IMR-90 (cell line): ENCODE results near the gene CEP290.

ENCODE experiments used
- RAD21 ChIP-seq: IDR thresholded peaks from 2 replicates; pipeline ENCODE4 v1.6.1; 2012; ENCODE audit warnings: low read length, improper control_type of control experiment
- TF ChIP-seq, protein P1 (sequence below): fragments of 150-350 bp; IDR thresholded peaks from 2 replicates; pipeline ENCODE4 v1.6.1; 2017; ENCODE audit warnings: mild to moderate bottlenecking, antibody characterized with exemption, low read length, low read depth

DNA sequence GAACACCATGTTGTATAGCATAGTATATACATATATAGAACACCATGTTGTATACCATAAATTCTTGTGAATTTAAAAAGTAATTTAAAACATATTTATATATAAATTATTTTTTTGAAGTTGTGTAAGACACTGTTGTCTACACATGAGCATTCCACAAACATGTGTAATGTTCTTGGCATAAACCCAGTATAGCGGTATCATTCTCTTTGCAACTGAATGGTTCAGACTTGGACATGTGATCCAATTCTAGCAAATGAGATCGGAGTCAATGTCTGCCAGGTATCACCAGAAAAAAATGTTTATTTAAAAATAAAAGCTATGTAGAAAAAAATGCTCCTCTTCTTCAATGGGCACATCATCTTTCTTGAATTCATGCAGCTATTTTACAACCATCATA is 33.9 kb downstream of the CEP290 start:
- TF ChIP-seq, protein P1, sequence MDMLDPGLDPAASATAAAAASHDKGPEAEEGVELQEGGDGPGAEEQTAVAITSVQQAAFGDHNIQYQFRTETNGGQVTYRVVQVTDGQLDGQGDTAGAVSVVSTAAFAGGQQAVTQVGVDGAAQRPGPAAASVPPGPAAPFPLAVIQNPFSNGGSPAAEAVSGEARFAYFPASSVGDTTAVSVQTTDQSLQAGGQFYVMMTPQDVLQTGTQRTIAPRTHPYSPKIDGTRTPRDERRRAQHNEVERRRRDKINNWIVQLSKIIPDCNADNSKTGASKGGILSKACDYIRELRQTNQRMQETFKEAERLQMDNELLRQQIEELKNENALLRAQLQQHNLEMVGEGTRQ = peak; percentile 32; the same call in 1 of the 2 replicates
- TF ChIP-seq RAD21 = no peak
